Liver (tissue), 9 donors: ENCODE results near the gene FLOT1. TPM values are rescaled to one million over a fixed set of nuclear protein-coding genes. Genes with fewer than 3 reads are reported as not detected.
A peak's percentile ranks its signal among the peaks of the same experiment; 100 is the strongest.

Source experiments
- DNase-seq: peaks from one replicate; pipeline ENCODE4 v3.0.0-alpha.2; 2017; ENCODE audit warnings: low spot score
- H3K27ac ChIP-seq, 2 donors: one replicate each; pipeline ENCODE4 v1.7.0; 2013; ENCODE audit warnings: inconsistent platforms in 2 of 2, low read length in 2 of 2, control low read depth in 1 of 2, low read depth in 1 of 2, mild to moderate bottlenecking in 1 of 2
- H3K27me3 ChIP-seq, 4 donors: one replicate each; pipeline versions ENCODE4 v1.6.1 to v1.7.0; 2013; ENCODE audit warnings: low read length in 3 of 4, inconsistent platforms in 1 of 4, mild to moderate bottlenecking in 1 of 4, moderate library complexity in 1 of 4; ENCODE audit not compliant: control insufficient read depth in 4 of 4, insufficient read depth in 4 of 4
- H3K36me3 ChIP-seq, 4 donors: one replicate each; pipeline versions ENCODE4 v1.6.1 to v1.7.0; 2013; ENCODE audit warnings: low read length in 3 of 4, mild to moderate bottlenecking in 3 of 4, low read depth in 1 of 4, moderate library complexity in 1 of 4; ENCODE audit not compliant: control insufficient read depth in 4 of 4, insufficient read depth in 3 of 4
- H3K4me1 ChIP-seq, 4 donors: one replicate each; pipeline versions ENCODE4 v1.6.1 to v1.7.0; 2013; ENCODE audit warnings: low read length in 3 of 4, mild to moderate bottlenecking in 3 of 4, moderate library complexity in 1 of 4; ENCODE audit not compliant: control insufficient read depth in 4 of 4, insufficient read depth in 4 of 4
- H3K4me3 ChIP-seq, 3 donors: one replicate each; pipeline versions ENCODE4 v1.6.1 to v1.7.0; 2013; ENCODE audit warnings: low read length in 3 of 3, control low read depth in 1 of 3, low read depth in 1 of 3, mild to moderate bottlenecking in 1 of 3
- H3K9ac ChIP-seq, 2 donors: one replicate each; pipeline ENCODE4 v1.7.0; 2013; ENCODE audit warnings: low read length in 2 of 2, mild to moderate bottlenecking in 2 of 2, moderate library complexity in 2 of 2, control low read depth in 1 of 2, low read depth in 1 of 2
- H3K9me3 ChIP-seq, 4 donors: one replicate each; pipeline versions ENCODE4 v1.6.1 to v1.7.0; 2013; ENCODE audit warnings: low read length in 3 of 4; ENCODE audit not compliant: control insufficient read depth in 4 of 4
- ATF3 ChIP-seq: IDR thresholded peaks from 2 replicates; pipeline ENCODE4 v1.6.1; 2016; ENCODE audit warnings: antibody characterized with exemption
- CTCF ChIP-seq: fragments of 150-350 bp; IDR thresholded peaks from 2 replicates; pipeline ENCODE4 v1.5.1; 2017; ENCODE audit warnings: improper control_type of control experiment, low read depth, low read length; ENCODE audit not compliant: missing input control
- EGR1 ChIP-seq, 2 donors: IDR thresholded peaks; 2 replicates each; pipeline ENCODE4 v1.6.1; 2016 to 2018; ENCODE audit warnings: antibody characterized with exemption in 2 of 2, low read depth in 2 of 2
- FOXA1 ChIP-seq: IDR thresholded peaks from 2 replicates; pipeline ENCODE4 v1.6.1; 2016; ENCODE audit warnings: antibody characterized with exemption
- FOXA2 ChIP-seq: IDR thresholded peaks from 2 replicates; pipeline ENCODE4 v1.6.1; 2016; ENCODE audit warnings: antibody characterized with exemption
- GABPA ChIP-seq, 2 donors: IDR thresholded peaks in 1 of 2; conservative IDR thresholded peaks in 1 of 2; 2 replicates each; pipeline ENCODE4 v1.6.1; 2016; ENCODE audit warnings: antibody characterized with exemption in 2 of 2, mild to moderate bottlenecking in 1 of 2, moderate library complexity in 1 of 2
- HNF4A ChIP-seq, 2 donors: conservative IDR thresholded peaks; 2 replicates each; pipeline ENCODE4 v1.6.1; 2016; ENCODE audit warnings: antibody characterized with exemption in 2 of 2, mild to moderate bottlenecking in 2 of 2
- HNF4G ChIP-seq: IDR thresholded peaks from 2 replicates; pipeline ENCODE4 v1.6.1; 2016; ENCODE audit warnings: antibody characterized with exemption
- JUND ChIP-seq, 2 donors: IDR thresholded peaks; 2 replicates each; pipeline ENCODE4 v1.6.1; 2016; ENCODE audit warnings: antibody characterized with exemption in 2 of 2
- MAX ChIP-seq: IDR thresholded peaks from 2 replicates; pipeline ENCODE4 v1.6.1; 2016; ENCODE audit warnings: antibody characterized with exemption
- NR2F2 ChIP-seq: IDR thresholded peaks from 2 replicates; pipeline ENCODE4 v1.6.1; 2016; ENCODE audit warnings: antibody characterized with exemption
- RAD21 ChIP-seq, 2 donors: IDR thresholded peaks; 2 replicates each; pipeline ENCODE4 v1.6.1; 2016; ENCODE audit warnings: antibody characterized with exemption in 2 of 2, mild to moderate bottlenecking in 2 of 2
- REST ChIP-seq: IDR thresholded peaks from 2 replicates; pipeline ENCODE4 v1.6.1; 2016; ENCODE audit warnings: antibody characterized with exemption, mild to moderate bottlenecking
- SP1 ChIP-seq: IDR thresholded peaks from 2 replicates; pipeline ENCODE4 v1.6.1; 2018; ENCODE audit warnings: antibody characterized with exemption, mild to moderate bottlenecking
- TAF1 ChIP-seq: conservative IDR thresholded peaks from 2 replicates; pipeline ENCODE4 v1.6.1; 2016; ENCODE audit warnings: antibody characterized with exemption, mild to moderate bottlenecking
- YY1 ChIP-seq: IDR thresholded peaks from 2 replicates; pipeline ENCODE4 v1.6.1; 2016; ENCODE audit warnings: antibody characterized with exemption, mild to moderate bottlenecking
- ZBTB33 ChIP-seq: IDR thresholded peaks from 2 replicates; pipeline ENCODE4 v1.6.1; 2016; ENCODE audit warnings: antibody characterized with exemption
- WGBS: extraction: QIAGEN DNeasy Blood & Tissue Kit; methylation state at CpG from one replicate; pipeline ENCODE4 v1.1.7; 2013; 5-methylcytosine and 5-hydroxymethylcytosine counted together
- polyA plus RNA-seq, 2 donors: library from polyadenylated mRNA; stranded (reverse) in 1 of 2; unstranded in 1 of 2; fragments of 200-250 nt in 1 of 2; fragments of >200 nt in 1 of 2; fragmentation: Nextera tagmentation in 1 of 2; extraction: Ambion mirVana in 1 of 2; gene quantifications; one replicate each; pipeline versions ENCODE4 v1.2.1 to v1.2.3, GENCODE V29; 2013 to 2015
- total RNA-seq, 2 donors: library from RNA; depleted of rRNA; stranded (reverse); fragments of >200 nt; gene quantifications; one replicate each; pipeline ENCODE4 v1.2.3, GENCODE V29; 2014
- donor health status: healthy.
- donor health status: healthy.
- donor health status: healthy.
- donor health status: healthy.
- donor health status: healthy.

Gene FLOT1
- total and polyA plus RNA-seq, 4 donors = 38.6 to 99.8 (median 59.5) TPM

- no peaks in the 10 kb centered on the region for H3K9me3 ChIP-seq
- no peaks in the 10 kb centered on the region for H3K36me3 ChIP-seq
- WGBS = 76% methylated on average over 8 of the region's 8 CpGs
- TF ChIP-seq GABPA (IDR thresholded peaks at IDR 0.05 in 1 of 2, conservative IDR thresholded peaks at IDR 0.05 in 1 of 2) = no peak
- no peak for TF ChIP-seq FOXA2
- TF ChIP-seq SP1 = no peak
- no peak for TF ChIP-seq NR2F2
- TF ChIP-seq FOXA1 = no peak
- no peak for TF ChIP-seq TAF1
- TF ChIP-seq HNF4A (conservative IDR thresholded peaks at IDR 0.05) = no peak
- no peak for TF ChIP-seq REST
- no peak for TF ChIP-seq HNF4G
- no peak for TF ChIP-seq EGR1 (IDR thresholded peaks at IDR 0.05; ENCODE audit: low read depth in 2 of 2)
- TF ChIP-seq RAD21 (IDR thresholded peaks at IDR 0.05) = no peak
- TF ChIP-seq ATF3 = no peak
- TF ChIP-seq JUND (IDR thresholded peaks at IDR 0.05) = no peak
- TF ChIP-seq MAX = no peak
- TF ChIP-seq CTCF = no peak
- H3K27ac ChIP-seq = peak overlapping the region in 1 of 2 donors; percentile 16
- H3K4me3 ChIP-seq = no peak overlapping the region
- no peak for DNase-seq
- H3K9ac ChIP-seq = no peak overlapping the region
- H3K4me1 ChIP-seq = peaks cover 6 to 26% (median 21%) of the 10 kb centered on the region in 4 donors
- H3K27me3 ChIP-seq = no peaks in the 10 kb centered on the region
Observed at GRCh38 chr6:30748851-30749540, 6.5 kb upstream of the FLOT1 start.

GRCh38 chr6:30747902-30748769 is 5.6 kb upstream of the FLOT1 start:
- Histone ChIP-seq H3K9me3 (no peaks in the 10 kb centered on the region), H3K4me1 (peaks cover 6 to 27% (median 21%) of the 10 kb centered on the region in 4 donors), H3K36me3 (no peaks in the 10 kb centered on the region), H3K27ac (peak overlapping the region in 1 of 2 donors; percentile 16), H3K4me3 (no peak overlapping the region), H3K9ac (no peak overlapping the region), H3K27me3 (no peaks in the 10 kb centered on the region)
- WGBS = 84% methylated on average over 6 of the region's 6 CpGs
- no peak for DNase-seq
- TF ChIP-seq JUND (IDR thresholded peaks at IDR 0.05) (no peak), ZBTB33 (no peak), HNF4A (conservative IDR thresholded peaks at IDR 0.05) (no peak), YY1 (no peak), SP1 (no peak), GABPA (IDR thresholded peaks at IDR 0.05 in 1 of 2, conservative IDR thresholded peaks at IDR 0.05 in 1 of 2) (no peak), FOXA1 (no peak), TAF1 (no peak), ATF3 (no peak), FOXA2 (no peak), REST (no peak)
